H1 (cell line): Measurements from ENCODE around the gene ARID1B. TPM values are rescaled to one million over a fixed set of nuclear protein-coding genes. Genes with fewer than 3 reads are reported as not detected.

Source experiments
- BRCA1 ChIP-seq: IDR thresholded peaks from 2 replicates; pipeline ENCODE4 v1.6.1; 2012; ENCODE audit warnings: low read depth, low read length, improper control_type of control experiment
- CEBPB ChIP-seq: IDR thresholded peaks from 2 replicates; pipeline ENCODE4 v1.6.1; 2012; ENCODE audit warnings: low read depth, low read length
- CTCF ChIP-seq, 3 experiments: IDR thresholded peaks; 1 replicate in 2 of 3; 2 replicates in 1 of 3; pipeline versions ENCODE4 v1.5.1 to v1.6.1; 2011; ENCODE audit warnings: low read length in 3 of 3, mild to moderate bottlenecking in 3 of 3, inconsistent platforms in 2 of 3, low read depth in 1 of 3, moderate library complexity in 1 of 3; ENCODE audit not compliant: insufficient read depth in 1 of 3; ENCODE audit errors: control extremely low read depth in 1 of 3
- E2F6 ChIP-seq: IDR thresholded peaks from 2 replicates; pipeline ENCODE4 v1.6.1; 2012; ENCODE audit warnings: inconsistent platforms
- GTF2F1 ChIP-seq: IDR thresholded peaks from 2 replicates; pipeline ENCODE4 v1.6.1; 2012; ENCODE audit warnings: low read depth, low read length, improper control_type of control experiment, borderline replicate concordance
- KDM1A ChIP-seq: fragments of 200-600, 300-600 bp; sonication (generic); IDR thresholded peaks from 2 replicates; pipeline ENCODE4 v1.7.1; 2016; ENCODE audit warnings: mild to moderate bottlenecking, low read length, borderline replicate concordance
- SP2 ChIP-seq: IDR thresholded peaks from 2 replicates; pipeline ENCODE4 v1.6.1; 2012; ENCODE audit warnings: mild to moderate bottlenecking, low read length, inconsistent platforms
- polyA plus RNA-seq, 7 experiments: library from polyadenylated mRNA; depleted of rRNA in 3 of 7; stranded (reverse) in 5 of 7; unstranded in 2 of 7; fragments of >200 nt in 5 of 7; fragments of 200-250 nt in 2 of 7; gene quantifications; 1 replicate in 5 of 7; 2 replicates in 1 of 7; 4 replicates in 1 of 7; pipeline versions ENCODE4 v1.2.1 to v1.2.3, GENCODE V29; 2011 to 2013; ENCODE audit warnings: missing spikeins in 2 of 7, mixed read lengths in 2 of 7
- total RNA-seq: library from RNA; stranded (reverse); fragmentation: NEBNext Ultra II Directional; extraction: Animal tissue kit (Norgen Biotek cat#: 25700); gene quantifications from 2 replicates; pipeline ENCODE4 v1.2.1, GENCODE V29; 2021

The ARID1B gene
- total and polyA plus RNA-seq, 2 of the 8 experiments (the other 6 are each of a cell fraction or from before 2014, with no cell fraction given): 24.3 to 70.3 TPM

GRCh38 chr6:157068691-157069324 lies 291.6 kb downstream of the ARID1B start (continued):
- TF ChIP-seq E2F6 (no peak), BRCA1 (no peak), SP2 (no peak), GTF2F1 (no peak), CTCF (IDR thresholded peaks at IDR 0.05; ENCODE audit: control extremely low read depth in 1 of 3, insufficient read depth in 1 of 3, low read depth in 1 of 3, low read length in 3 of 3) (no peak), KDM1A (no peak), CEBPB (no peak)
- TF ChIP-seq, all 59 proteins: peak for 0
